GM13977 (cell line): ENCODE measurements around the gene PELI1.

Experiments
- DNase-seq: peaks from one replicate; pipeline ENCODE4 v3.0.0; 2012; ENCODE audit warnings: low spot score
- in situ Hi-C: fragments of 300-500 bp; cut with MboI; formaldehyde crosslinking; loops from one replicate; pipeline ENCODE4 v1.12.0; 2022; ENCODE audit warnings: low sequenced_read_pairs, low pct_unique_long_range_greater_than_20kb, mixed read lengths, inconsistent platforms; ENCODE audit not compliant: unreplicated experiment
- TF ChIP-seq, protein P1 (sequence below): IDR thresholded peaks from 2 replicates; pipeline ENCODE4 v1.5.1; 2012; ENCODE audit warnings: mild to moderate bottlenecking, control low read depth; ENCODE audit not compliant: insufficient read depth; ENCODE audit errors: extremely low read depth, missing control alignments

Gene PELI1

DNA sequence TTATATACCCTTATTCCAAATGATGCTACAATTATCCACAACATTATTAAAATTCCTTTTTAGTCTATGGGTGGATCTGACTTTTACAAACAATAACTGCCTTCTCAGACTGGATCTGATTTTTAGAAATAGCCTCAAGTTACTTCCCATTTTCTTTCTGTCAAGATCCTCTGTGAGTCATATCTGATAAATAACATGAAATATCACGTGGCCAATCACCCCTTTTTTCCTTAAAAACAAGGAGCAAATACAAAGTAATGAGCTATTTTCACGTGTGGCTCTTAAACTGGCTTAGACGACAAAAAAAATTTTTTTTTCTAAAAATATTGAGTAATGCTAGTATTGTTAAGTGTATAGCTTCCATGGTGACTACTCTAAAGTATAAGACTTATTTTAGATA lies 6.7 kb downstream of the PELI1 start:
- DNase-seq: no peak
- in situ Hi-C loops: no loop called here

DNA sequence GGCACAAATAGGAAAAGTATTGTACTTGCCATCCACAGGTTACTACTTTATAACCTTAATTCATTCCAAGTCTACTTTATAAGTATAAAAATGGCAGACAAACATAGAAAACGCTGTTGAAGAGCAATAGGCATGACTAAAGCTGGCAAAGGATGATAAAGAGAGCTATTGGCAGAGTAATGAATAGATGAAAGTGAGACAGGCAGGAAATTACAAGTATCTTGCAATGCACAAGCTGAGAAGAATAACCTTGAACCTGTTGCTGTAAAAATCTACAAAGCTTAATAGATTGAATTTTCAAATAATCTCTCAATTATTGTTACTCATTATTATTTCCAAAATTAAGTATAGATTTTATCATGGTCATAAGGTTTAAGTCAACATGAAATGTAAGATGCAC lies 8.8 kb downstream of the PELI1 start:
- DNase-seq: no peak
- TF ChIP-seq, protein P1, sequence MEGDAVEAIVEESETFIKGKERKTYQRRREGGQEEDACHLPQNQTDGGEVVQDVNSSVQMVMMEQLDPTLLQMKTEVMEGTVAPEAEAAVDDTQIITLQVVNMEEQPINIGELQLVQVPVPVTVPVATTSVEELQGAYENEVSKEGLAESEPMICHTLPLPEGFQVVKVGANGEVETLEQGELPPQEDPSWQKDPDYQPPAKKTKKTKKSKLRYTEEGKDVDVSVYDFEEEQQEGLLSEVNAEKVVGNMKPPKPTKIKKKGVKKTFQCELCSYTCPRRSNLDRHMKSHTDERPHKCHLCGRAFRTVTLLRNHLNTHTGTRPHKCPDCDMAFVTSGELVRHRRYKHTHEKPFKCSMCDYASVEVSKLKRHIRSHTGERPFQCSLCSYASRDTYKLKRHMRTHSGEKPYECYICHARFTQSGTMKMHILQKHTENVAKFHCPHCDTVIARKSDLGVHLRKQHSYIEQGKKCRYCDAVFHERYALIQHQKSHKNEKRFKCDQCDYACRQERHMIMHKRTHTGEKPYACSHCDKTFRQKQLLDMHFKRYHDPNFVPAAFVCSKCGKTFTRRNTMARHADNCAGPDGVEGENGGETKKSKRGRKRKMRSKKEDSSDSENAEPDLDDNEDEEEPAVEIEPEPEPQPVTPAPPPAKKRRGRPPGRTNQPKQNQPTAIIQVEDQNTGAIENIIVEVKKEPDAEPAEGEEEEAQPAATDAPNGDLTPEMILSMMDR: no peak
- in situ Hi-C loops: no loop called here

More for the DNA sequence above, 6.7 kb downstream of the PELI1 start:
- TF ChIP-seq, protein P1: no peak

DNA sequence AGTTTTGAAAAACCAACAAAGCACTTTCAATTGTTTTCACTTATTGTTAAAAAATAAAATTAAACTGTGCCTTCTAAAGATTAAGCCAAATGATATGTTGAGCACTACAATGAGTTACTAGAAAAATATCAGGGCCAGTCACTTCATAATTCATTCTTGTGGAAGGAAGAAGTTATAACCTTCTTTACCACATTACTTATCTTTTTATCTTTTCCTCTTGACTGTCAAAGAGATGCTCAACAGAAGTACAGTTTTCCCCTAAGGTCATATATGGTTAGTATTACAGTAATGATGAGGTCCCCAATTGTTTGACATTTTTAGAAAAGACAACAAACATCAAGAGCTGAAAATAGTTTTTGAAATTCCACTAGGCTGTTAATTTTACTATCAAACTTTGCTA lies 9.4 kb downstream of the PELI1 start:
- TF ChIP-seq, protein P1: no peak
- in situ Hi-C loops: no loop called here
- DNase-seq: no peak

DNA sequence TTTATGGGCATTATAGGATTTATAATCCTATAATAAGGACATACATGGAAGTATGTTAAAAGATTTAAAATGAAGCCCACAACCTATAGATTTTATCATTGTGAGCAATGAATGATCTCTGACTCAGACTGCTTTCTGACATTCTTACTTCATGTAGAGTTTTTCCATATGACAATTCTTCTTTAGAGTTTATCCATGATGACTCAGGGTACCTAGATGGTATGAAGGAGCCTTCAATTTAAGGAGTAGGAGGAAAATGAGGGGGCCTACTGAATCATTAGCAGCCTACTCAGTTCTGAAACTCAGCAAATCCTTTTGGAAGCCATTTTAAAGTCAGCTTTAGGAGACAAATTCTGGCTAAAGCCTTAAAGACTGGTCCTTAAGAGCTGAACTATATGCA lies 10.4 kb downstream of the PELI1 start:
- DNase-seq: no peak
- in situ Hi-C loops: no loop called here
- TF ChIP-seq, protein P1: no peak

DNA sequence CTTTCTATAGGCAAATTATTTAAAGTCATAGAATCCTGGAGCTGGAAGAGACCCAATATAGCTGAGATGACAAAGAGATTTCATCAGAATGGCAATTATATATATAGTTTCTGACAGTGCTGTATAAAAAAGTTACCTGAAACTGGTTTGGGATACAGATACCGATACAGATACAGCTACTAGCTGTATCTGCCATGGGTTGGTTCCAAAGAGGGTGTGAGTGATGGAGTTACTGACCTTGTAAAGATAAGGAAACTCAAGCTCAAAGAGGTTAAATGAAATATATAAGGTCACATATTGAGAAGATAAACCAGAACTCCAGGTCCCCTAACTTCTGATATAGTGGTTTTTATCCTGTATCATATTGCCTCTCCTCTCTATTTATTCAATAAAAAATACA lies 10.9 kb downstream of the PELI1 start:
- in situ Hi-C loops: no loop called here
- DNase-seq: no peak
- TF ChIP-seq, protein P1: no peak

DNA sequence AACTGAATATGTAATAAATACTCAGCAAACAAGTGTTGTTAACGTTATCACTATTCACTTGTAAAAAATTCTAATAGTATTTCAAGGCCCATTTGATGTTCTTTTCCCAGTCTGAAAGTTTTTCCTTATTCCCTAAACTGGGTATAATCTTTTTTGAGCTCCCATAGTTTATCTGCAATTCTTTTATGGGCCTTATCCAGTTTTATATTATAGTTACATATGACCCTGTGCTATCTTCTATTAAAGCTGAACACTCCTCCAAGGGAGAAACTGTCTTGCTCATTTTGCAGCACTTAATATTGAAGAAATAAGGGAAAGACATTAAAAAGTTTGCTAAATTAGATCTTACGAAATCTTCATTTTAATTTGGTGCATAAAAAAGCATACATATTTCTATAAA lies 13.9 kb downstream of the PELI1 start:
- in situ Hi-C loops: no loop called here
- no peak for DNase-seq

More for the DNA sequence above, 13.9 kb downstream of the PELI1 start:
- TF ChIP-seq, protein P1: no peak
